Ammon's horn (tissue), 1 donor: ENCODE results near the gene NLGN1.
"Not testable (repeated sequence)": the region's sequence is repeated elsewhere in the genome, so short reads cannot be mapped to it uniquely, and the experiment has no call there.

Experiments used
- DNase-seq: peaks from one replicate; pipeline ENCODE4 v3.0.0-alpha.2; 2016; ENCODE audit warnings: low spot score

Gene NLGN1

DNA sequence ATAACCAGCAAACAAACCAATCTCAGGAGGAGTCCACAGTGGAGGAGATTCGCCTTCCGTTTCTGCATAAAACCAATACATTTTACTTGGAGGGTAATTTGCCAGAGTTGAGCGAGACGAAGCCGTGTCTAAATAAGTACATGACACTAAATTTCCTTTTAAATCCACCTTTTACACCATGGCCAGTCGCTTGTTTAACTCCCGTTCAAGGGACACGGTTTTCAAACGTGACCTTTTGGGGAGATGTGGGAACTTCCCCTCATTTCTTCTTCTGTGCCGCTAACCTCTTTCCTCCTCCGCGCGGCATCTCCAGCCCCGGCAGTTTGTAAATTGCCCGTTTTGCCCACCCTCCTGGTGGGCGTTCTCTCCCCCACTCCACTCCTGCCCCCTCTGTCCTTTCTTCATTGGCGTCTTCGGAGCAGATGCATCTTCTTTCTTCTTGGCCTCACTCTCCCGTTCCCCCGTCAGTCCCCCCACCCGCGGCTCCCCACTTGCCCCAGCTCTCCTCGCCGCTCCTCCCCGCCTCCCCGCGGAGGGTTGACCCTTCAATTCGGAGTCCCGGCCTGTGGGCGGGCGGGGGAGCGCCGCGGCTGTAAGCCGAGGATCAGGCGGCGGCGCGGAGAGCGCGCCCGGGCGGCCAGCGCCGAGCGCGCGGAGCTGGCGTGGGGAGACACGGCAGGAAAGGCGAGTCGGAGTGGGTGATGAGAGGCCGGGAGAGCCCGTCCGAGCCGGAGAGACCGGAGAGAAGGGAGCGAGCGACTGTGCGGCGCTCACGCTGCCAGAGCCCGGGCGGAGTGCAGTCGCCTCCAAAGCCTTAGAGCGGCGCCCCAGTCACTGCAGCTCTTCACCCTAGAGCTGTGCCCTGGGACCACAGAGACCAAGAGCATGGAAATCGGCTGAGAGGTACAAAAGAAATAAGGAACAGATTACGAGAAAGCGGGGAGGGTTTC, at the start of gene NLGN1:
Gene NLGN1, plus strand, starts transcription at position 584 of the 950 bp plus-strand sequence.
- DNase-seq = peak; percentile 82

DNA sequence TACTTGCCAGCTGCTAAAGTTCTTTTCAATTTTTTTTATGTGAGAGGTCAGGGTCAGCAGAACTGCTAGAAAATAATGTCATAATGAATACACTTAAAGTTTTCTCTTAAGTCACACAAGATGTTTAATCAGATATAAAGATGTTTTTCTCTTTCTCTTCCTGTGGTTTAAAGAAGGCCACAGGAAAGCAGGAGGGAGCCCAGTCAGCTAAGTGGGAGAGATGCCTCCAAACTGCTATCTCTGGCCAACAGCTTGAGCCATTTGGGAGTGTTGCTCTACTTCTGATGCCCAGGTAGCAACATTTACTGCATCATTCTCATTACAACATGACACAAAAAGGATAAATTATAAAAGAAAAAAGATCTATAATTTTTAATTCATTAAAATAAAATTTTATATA, 45.7 kb upstream of the NLGN1 start:
- no peak for DNase-seq

DNA sequence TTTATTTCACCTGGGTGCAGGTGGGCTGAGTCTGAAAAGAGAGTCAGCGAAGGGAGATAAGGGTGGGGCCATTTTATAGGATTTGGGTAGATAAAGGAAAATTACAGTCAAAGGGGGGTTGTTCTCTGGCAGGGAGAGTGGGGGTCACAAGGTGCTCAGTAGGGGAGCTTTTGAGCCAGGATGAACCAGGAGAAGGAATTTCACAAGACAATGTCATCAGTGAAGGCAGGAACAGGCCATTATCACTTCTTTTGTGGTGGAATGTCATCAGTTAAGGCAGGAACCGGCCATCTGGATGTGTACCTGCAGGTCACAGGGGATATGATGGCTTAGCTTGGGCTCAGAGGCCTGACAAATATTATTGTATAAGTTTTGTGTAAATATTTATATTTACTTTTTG, 44.4 kb upstream of the NLGN1 start:
- not testable (repeated sequence) for DNase-seq

DNA sequence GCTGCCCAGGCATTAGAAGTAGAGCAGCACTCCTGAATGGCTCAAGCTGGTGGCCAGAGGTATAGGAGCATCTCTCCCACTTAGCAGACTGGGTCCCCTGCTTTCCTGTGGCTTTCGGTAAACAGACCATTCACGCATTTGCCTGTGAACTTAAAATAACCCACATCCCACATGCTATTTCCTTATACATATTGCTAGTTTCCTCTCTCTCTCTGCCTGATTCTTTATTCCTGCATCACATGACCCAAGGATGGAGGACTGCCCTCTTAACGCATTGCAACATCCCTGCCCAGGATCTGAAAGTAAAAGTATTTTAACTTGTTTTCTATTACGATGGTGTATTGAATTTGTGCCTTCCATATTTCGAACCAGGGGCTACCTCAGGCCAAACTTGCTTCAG, 43.4 kb upstream of the NLGN1 start:
- no peak for DNase-seq

DNA sequence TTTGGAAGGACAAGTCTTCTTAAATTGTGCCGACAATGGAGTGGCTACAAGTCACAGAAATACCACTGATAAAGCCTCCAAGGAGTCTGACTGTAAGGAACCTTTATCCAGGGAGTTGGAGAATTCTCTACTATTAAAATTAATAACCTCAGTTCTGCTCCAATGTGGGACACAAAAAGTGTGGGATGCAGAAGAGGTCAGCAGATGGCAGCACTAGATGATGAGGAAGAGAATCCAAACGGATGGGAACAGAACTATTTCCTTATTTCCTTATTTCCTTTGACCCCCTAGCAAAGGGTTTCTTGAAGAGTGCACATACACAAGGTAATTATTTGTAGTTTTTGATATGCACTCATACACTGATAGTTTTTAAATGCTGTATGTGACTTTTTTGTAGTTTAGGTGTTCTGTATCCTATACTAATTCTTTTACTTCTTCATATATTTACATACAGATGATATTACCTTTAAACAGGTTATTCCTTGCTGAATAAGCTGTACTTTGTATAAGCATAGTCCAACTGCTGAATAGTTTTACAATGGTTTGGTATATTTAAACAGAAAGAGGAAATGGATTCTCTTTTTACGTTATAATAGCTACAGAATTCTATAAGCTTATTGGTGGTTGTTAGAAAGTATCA, 25.6 kb upstream of the NLGN1 start:
- DNase-seq = peak; percentile 69

DNA sequence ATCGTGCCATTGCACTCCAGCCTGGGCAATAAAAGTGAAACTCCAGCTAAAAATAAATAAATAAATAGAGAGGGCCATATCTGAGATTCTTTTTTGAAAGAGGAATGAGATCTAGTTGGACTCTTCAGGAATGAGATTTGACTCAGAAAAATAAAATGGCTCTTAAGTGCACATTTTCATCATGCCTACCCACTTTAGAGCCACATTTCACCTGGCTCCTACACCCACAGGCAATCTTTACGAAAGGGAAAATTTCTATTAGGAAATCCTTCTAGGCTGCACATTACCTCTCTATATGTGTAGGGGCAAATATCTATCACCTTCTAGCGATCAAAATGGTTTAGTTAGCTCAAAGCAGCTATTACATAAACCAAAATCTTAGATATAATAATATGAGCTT, 16.9 kb upstream of the NLGN1 start:
- no peak for DNase-seq

DNA sequence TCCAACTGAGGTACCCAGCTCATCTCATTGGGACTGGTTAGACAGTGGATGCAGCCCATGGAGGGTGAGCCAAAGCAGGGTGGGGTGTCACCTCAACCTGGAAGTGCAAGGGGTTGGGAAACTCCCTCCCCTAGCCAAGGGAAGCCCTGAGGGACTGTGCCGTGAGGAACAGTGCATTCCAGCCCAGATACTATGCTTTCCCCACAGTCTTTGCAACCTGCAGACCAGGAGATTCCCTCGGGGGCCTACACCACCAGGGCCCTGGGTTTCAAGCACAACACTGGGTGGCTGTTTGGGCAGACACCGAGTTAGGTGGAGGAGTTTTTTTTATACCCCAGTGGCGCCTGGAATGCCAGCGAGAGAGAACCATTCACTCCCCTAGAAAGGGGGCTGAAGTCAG, 15.6 kb upstream of the NLGN1 start:
- DNase-seq = not testable (repeated sequence)

DNA sequence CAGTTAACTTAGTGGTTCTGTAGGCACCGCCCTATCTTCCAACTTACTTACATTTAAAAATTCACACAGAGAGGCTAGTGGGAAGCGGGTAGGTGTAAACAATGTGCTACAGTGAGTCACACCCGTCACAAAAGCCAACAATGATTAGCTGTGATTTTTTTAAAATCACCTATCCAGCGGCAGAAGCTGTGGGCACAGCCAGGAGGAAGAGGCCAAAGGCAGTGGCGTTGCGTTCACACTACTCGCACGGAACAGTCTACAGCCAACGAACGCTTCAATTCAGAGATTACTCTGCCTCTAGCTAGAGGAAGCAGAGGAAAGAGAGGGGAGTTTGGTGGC, 2.5 kb upstream of the NLGN1 start:
- no peak for DNase-seq

DNA sequence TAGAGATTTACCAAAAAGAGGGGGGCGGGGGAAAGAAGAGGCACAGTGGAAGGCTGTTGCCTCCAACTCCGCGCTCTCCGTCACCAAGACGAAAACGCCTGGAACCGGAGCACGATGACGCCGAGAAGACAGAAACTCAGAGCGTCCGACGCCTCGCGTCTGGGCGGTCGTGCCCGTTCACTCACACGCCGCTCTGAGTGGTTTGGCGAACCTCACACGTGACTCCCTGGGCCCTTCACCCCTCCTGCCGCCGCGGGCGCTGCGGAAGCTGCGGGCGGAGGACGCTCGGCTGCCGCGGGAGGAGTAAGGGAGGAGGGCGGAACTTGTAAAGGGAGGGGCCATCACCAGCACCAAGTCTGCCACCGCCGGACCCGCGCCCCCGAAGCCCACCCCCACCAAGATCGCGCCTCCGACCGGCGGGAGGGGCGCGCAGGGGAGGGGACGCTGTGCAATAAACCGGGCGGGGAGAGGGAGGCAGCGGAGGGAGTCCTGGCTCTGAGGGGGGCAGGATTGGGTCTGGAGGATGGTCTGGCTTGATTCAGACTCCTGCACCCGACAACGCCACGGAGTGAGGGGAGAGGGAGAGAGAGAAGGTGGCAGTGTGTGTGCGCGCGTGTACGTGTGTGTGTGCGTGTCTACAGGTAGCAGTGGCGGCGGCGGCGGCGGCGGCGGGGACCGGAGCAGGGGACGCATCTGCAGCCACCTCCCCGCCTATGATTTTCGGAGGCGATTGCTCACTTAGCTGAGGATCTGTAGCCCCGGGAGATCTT, 1.9 kb upstream of the NLGN1 start:
- DNase-seq = peak; percentile 96

DNA sequence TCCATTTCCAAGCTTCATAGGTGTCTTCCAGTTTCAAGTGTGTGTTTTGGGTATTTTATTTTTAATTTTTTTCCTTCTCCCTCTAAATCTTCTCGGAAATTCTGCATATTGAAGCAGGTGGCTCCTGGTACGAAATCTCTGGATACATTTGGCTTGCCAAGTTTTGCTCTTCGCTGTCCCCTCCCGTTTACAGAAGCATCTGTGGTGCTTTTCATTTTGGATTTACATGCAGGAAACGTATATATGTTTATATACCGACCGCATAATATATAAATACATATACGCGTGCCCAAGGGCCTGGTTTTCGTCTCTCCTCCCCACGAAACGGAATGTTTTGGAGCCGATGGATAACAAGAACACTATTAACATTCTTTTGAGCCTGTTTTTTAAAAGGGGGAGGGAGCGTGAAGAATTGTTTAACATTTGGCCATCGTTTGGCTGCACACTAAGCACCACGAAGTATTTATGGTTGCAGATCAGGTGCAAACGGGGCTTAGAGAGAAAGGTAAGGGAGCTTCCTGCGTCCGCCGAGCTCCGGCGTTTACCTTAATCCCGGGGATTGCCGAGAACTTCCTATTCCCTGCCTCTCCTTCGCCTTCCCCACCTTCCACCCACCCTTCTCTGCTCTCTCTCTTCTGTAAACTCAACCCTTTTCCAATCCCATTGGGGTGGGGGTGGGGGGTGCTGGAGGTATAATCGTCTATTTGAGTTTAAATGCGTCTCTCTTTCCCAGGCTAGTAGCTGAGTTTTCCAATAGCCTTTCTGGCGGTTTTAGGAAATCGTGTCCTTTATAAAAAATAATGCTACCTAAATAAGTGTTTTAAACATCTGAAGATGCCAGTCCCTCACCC, 1.1 kb upstream of the NLGN1 start:
- no peak for DNase-seq

DNA sequence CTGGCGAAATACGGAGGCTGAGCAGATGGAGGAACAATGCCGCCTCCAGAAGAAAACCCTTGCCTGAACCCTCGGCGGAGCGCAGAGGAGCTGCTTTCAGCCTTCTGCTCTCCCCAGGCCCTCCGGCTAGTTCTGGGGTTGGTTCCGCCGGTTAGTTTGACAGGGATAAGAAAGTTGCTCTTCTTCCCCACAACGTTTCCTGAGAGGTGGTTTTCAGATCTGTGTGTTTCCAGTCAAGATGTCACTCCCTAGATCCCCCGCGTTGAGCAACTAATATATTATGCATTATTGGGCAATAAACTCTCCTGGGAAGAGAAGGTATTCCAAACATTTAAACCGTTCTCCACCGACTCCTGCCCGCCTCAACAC, 551 bp downstream of the NLGN1 start:
- no peak for DNase-seq

DNA sequence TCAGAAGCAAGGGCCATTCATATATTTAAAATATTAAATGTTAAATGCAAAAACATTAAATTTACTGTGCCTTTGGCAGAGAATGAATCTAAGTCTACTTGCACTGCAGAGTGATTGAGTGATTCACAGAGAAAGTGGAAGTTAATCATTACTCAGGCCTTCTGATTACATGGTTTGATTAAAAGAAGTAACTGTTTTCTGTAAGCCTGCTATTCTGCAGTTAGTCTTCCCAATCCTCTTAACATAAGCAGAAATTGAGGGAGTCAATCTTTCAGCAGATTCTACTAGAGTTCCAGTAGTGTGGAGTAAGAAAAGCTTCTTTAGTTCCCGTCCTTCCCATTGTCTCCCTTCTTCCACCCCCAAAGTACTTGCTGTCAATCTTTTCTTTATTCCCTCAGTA, 1.5 kb downstream of the NLGN1 start:
- DNase-seq = no peak

DNA sequence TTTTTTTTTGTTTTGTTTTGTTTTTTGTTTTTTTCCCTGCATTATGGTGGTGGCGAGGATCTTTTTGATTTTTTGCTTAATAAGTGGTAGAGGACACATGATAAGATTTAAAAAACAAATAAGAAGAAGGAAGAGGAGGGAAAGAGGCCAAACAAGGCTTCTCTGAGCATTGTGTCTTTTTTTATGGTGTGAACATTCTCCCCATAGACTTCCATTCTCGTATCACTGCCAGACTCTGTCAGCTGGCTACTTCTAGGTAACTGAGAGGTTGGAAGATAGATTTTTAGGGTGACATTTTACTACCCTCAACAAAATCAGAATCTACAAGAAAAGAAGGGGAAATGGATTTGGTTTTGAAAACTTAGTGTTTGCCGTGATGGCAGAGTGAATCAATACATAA, 3.8 kb downstream of the NLGN1 start:
- no peak for DNase-seq

DNA sequence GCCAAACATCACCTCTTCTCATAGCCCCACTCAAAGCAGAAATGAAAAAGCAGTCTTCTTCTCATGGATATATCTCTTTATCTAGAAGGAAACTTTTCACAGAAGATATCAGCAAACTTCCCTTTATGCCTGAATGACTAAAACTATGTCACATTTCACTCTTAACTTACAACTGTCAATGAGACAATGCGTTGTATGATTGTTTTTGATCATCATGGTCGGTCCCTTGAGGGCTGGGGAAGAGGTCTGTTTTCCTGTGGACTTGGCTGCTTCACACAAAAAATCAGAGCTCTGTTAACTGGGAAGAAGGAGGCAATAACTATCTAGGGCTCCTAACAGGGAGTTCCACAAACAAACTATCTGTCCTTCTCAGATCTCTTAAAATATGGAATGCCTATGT, 5.1 kb downstream of the NLGN1 start:
- no peak for DNase-seq

DNA sequence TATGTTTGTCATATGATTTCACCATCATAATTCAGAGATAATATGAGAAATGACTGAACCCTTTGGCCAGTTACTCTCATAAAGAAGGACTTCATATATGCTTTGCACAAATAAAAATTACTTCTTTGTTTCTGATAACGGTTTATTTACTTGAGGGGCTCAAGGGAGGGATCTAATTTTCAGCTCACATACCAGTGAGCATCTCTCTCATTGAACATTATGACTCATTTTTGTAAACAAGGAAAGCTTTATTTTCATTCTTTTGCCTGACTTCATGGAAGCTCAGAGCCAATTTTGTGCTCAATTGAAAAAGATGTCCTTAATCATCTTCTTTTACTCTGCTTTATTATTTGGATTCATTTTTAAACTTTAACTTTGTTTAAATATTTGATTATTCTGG, 5.8 kb downstream of the NLGN1 start:
- no peak for DNase-seq

DNA sequence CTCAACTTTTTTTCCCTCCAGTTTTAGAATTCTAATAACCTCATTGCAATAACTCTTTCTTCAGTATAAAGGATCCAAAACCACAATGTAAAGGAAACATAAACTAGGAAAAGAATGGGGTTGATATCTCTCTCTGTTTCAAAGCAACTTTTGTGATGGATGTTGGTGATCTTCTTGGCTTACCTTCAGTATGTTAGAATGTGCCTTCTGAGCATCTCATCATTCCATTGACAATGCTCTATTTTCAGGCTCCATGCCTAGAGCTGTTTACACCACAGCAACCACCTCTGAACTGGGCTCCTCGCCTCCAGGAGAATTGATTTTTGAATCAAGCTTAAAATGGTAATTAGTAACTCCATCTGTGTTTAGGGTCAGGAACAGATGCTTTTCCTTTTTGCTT, 6.6 kb downstream of the NLGN1 start:
- no peak for DNase-seq

DNA sequence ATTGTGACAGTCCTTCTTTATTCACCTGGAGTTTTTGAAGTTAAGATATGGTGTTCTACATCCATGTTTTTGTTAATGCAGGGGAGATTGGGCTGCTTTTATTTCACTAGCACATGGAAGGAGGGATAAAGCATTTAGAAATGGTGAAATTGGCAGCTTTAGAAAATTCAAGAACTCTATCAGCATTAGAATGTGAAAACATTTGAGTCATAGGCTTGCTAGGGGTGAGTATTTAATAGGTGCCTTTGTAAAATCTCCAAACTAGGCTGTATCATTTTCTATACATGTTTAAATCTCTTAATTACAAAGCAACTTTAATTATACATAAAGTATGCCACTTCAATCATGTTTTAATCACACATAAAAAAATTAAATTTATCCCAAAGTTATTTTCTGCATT, 12.9 kb downstream of the NLGN1 start:
- DNase-seq = no peak

DNA sequence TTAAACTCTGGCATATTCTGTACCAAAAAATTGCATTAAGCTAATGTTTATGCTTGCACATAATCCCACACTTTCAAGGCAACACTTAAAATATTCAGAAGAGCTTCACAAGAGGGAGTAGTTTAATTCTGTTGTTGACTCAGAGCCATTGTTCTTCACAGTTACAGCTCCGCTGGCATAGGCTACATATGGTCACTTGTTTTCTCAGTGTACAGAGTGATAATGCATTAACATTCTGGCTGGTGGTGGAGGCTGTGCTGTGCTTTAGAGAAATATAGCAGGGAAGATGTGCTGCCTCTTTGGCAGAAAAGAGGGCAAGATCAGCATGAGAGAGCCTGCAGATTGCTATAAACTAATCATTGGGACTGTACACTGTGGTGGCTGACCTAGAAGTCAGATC, 13.3 kb downstream of the NLGN1 start:
- peak; percentile 66 for DNase-seq

DNA sequence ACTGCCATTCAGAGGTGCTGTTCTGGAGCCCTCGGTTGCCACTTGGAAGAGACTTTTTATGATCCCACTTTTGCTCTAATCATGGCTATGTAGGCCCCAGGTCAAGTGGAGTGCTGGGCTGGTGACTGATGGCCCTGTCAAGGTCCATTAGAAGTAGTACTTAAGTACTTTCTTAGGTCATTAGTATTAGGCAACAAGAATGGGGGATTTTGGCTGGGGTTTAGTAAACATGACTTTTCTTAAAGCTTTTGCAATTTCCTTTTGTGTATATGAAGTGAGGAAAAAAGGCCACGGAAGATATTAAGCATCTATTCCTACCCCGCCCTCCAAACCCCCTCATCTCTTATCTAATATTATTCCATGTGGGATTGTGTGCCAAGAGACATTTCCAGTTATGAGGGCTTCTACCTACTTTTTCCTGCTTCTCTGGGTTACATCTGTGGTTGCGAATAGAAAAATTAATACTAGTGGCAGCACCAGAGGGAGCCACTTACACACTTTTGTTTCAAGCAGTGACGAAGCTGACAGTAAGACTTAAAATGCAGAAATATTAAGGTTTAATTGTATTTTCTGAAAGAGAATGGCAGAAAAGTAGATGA, 13.9 kb downstream of the NLGN1 start:
- peak; percentile 79 for DNase-seq

DNA sequence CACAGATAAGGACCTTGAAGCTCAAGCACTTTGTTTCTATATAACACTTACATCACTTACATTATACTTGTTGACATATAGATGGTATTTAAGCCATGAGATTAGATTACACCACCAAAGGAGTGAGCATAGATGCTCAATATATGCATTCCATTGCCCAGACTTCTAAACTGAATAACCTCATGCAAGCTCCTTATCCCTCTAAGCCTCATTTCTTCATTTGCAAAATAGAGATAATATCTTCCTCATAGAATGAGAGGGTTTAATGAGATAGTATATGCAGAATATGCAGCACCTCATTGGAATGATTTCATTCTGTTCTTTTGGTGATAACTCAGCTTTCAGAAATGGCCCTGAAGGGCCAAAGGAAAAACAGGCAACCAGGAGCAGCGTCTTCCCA, 18.5 kb downstream of the NLGN1 start:
- DNase-seq = no peak

DNA sequence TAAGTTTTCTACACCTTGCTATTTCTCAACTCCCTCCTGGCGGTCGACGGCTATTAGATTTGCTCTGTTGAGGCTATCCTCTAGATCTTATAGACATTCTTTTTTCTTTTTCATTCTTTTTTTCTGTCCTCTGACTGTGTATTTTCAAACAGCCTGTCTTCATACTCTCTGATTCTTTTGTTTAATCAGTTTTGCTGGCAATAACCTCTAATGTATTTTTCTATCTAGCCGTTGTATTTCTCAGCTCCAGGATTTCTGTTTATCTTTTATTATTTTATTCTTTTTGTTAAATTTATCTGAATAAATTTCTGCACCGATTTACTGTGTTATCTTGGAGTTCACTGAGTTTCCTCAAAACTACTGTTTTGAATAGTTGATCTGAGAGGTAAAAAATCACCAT, 31.5 kb downstream of the NLGN1 start:
- DNase-seq = no peak

DNA sequence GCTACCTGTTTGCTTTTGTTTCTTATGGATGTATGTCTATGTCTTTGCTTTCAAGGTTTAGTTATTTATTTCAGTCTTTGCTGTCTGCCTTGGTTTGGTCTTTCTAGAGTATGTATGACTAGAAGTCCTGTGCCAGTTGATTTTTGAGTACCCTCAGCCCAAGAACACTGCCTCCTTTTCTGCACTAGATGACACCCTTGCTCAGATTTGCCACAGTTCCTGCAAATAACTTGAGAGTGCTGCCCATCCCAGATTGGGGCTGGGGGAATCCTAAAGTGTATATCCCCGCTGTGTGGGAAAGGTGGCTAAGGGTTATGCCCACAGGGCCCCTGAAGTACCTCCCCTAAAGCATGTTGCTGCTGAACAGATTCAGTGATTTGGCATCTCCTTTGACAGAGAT, 32.0 kb downstream of the NLGN1 start:
- no peak for DNase-seq
